H1 (cell line): ENCODE results near the gene HMGN2. TPM values are rescaled to one million over a fixed set of nuclear protein-coding genes. Genes with fewer than 3 reads are reported as not detected.
A peak's percentile ranks its signal among the peaks of the same experiment; 100 is the strongest.

Experiments used
- ASH2L ChIP-seq: fragments of 200-600, 300-600 bp; sonication (generic); IDR thresholded peaks from one replicate; pipeline ENCODE4 v1.7.1; 2017; ENCODE audit warnings: low read length
- ATF2 ChIP-seq: IDR thresholded peaks from 2 replicates; pipeline ENCODE4 v1.6.1; 2012; ENCODE audit warnings: low read length, inconsistent platforms
- CBX5 ChIP-seq: fragments of 300-800, 300-1000 bp; sonication (generic); IDR thresholded peaks from 2 replicates; pipeline ENCODE4 v1.7.1; 2016; ENCODE audit warnings: antibody characterized with exemption, low read length, low read depth
- CEBPB ChIP-seq: IDR thresholded peaks from 2 replicates; pipeline ENCODE4 v1.6.1; 2012; ENCODE audit warnings: low read depth, low read length
- CHD2 ChIP-seq: IDR thresholded peaks from 2 replicates; pipeline ENCODE4 v1.6.1; 2012; ENCODE audit warnings: low read length, improper control_type of control experiment
- CREB1 ChIP-seq: IDR thresholded peaks from 2 replicates; pipeline ENCODE4 v1.6.1; 2012; ENCODE audit warnings: inconsistent platforms
- CTCF ChIP-seq, 3 experiments: IDR thresholded peaks; 1 replicate in 2 of 3; 2 replicates in 1 of 3; pipeline versions ENCODE4 v1.5.1 to v1.6.1; 2011; ENCODE audit warnings: low read length in 3 of 3, mild to moderate bottlenecking in 3 of 3, inconsistent platforms in 2 of 3, low read depth in 1 of 3, moderate library complexity in 1 of 3; ENCODE audit not compliant: insufficient read depth in 1 of 3; ENCODE audit errors: control extremely low read depth in 1 of 3
- EGR1 ChIP-seq: IDR thresholded peaks from 2 replicates; pipeline ENCODE4 v1.6.1; 2011; ENCODE audit warnings: low read depth, low read length, borderline replicate concordance
- HDAC2 ChIP-seq, 2 experiments: fragments of 300-600 bp in 1 of 2; sonication (generic) in 1 of 2; IDR thresholded peaks; 2 replicates each; pipeline ENCODE4 v1.6.1; 2011 to 2012; ENCODE audit warnings: low read depth in 2 of 2, low read length in 2 of 2, mild to moderate bottlenecking in 2 of 2, moderate library complexity in 2 of 2, borderline replicate concordance in 1 of 2, inconsistent platforms in 1 of 2
- MAFK ChIP-seq: IDR thresholded peaks from 2 replicates; pipeline ENCODE4 v1.6.1; 2012; ENCODE audit warnings: low read depth, mild to moderate bottlenecking, improper control_type of control experiment, low read length
- NANOG ChIP-seq: IDR thresholded peaks from 2 replicates; pipeline ENCODE4 v1.6.1; 2011; ENCODE audit warnings: low read length, low read depth, mild to moderate bottlenecking, inconsistent platforms; ENCODE audit not compliant: insufficient read depth, poor library complexity, severe bottlenecking
- PHF8 ChIP-seq: fragments of 200-600 bp; sonication (generic); conservative IDR thresholded peaks from 2 replicates; pipeline ENCODE4 v1.7.1; 2012; ENCODE audit warnings: low read depth, mild to moderate bottlenecking, inconsistent platforms, low read length, moderate library complexity
- POU5F1 ChIP-seq: IDR thresholded peaks from 2 replicates; pipeline ENCODE4 v1.6.1; 2011; ENCODE audit warnings: low read depth, mild to moderate bottlenecking, low read length, moderate library complexity
- RBBP5 ChIP-seq: IDR thresholded peaks from 2 replicates; pipeline ENCODE4 v1.7.1; 2012; ENCODE audit warnings: low read depth, mild to moderate bottlenecking, inconsistent platforms, low read length, moderate library complexity, borderline replicate concordance
- RFX5 ChIP-seq: IDR thresholded peaks from 2 replicates; pipeline ENCODE4 v1.6.1; 2011; ENCODE audit warnings: low read depth, low read length, improper control_type of control experiment, borderline replicate concordance
- SAP30 ChIP-seq: fragments of 300-600 bp; sonication (generic); IDR thresholded peaks from 2 replicates; pipeline ENCODE4 v1.7.1; 2012; ENCODE audit warnings: low read length, moderate library complexity, mild to moderate bottlenecking, inconsistent platforms; ENCODE audit not compliant: insufficient read depth, insufficient replicate concordance
- SP4 ChIP-seq: IDR thresholded peaks from 2 replicates; pipeline ENCODE4 v1.6.1; 2012; ENCODE audit warnings: low read length, inconsistent platforms
- TAF1 ChIP-seq: IDR thresholded peaks from 2 replicates; pipeline ENCODE4 v1.6.1; 2011; ENCODE audit warnings: mild to moderate bottlenecking, low read depth, low read length
- TAF7 ChIP-seq: optimal IDR thresholded peaks from 2 replicates; pipeline ENCODE3; 2011; ENCODE audit warnings: low read depth, mild to moderate bottlenecking, inconsistent platforms, low read length, moderate library complexity, borderline replicate concordance
- ZNF274 ChIP-seq: IDR thresholded peaks from 2 replicates; pipeline ENCODE4 v1.7.0; 2012; ENCODE audit warnings: low read length, borderline replicate concordance; ENCODE audit errors: extremely low read depth
- polyA plus RNA-seq, 7 experiments: library from polyadenylated mRNA; depleted of rRNA in 3 of 7; stranded (reverse) in 5 of 7; unstranded in 2 of 7; fragments of >200 nt in 5 of 7; fragments of 200-250 nt in 2 of 7; gene quantifications; 1 replicate in 5 of 7; 2 replicates in 1 of 7; 4 replicates in 1 of 7; pipeline versions ENCODE4 v1.2.1 to v1.2.3, GENCODE V29; 2011 to 2013; ENCODE audit warnings: missing spikeins in 2 of 7, mixed read lengths in 2 of 7
- total RNA-seq: library from RNA; stranded (reverse); fragmentation: NEBNext Ultra II Directional; extraction: Animal tissue kit (Norgen Biotek cat#: 25700); gene quantifications from 2 replicates; pipeline ENCODE4 v1.2.1, GENCODE V29; 2021

Gene HMGN2
- total and polyA plus RNA-seq, 2 of the 8 experiments (the other 6 are each of a cell fraction or from before 2014, with no cell fraction given): 254 to 453 TPM

GRCh38 chr1:26431979-26432695 is 40.1 kb upstream of the HMGN2 start, which contains the start of gene DHDDS (continued):
- no peak for TF ChIP-seq NANOG
- TF ChIP-seq POU5F1: no peak
- TF ChIP-seq TAF1: peak; percentile 72
- TF ChIP-seq RBBP5: peak; percentile 90
- TF ChIP-seq HDAC2 (IDR thresholded peaks at IDR 0.05; ENCODE audit: borderline replicate concordance in 1 of 2, low read depth in 2 of 2, low read length in 2 of 2): peak; percentile 96 to 100
- TF ChIP-seq CBX5: no peak
- TF ChIP-seq RFX5: no peak
- no peak for TF ChIP-seq CTCF (IDR thresholded peaks at IDR 0.05; ENCODE audit: control extremely low read depth in 1 of 3, insufficient read depth in 1 of 3, low read depth in 1 of 3, low read length in 3 of 3)
- peak; percentile 58; the same call in 1 of the 2 replicates for TF ChIP-seq ATF2
- TF ChIP-seq PHF8: peak; percentile 68
- TF ChIP-seq CEBPB: no peak
- TF ChIP-seq SP4: peak; percentile 94; the same call in 1 of the 2 replicates
- no peak for TF ChIP-seq MAFK
- TF ChIP-seq EGR1: 0 out of 2 replicates have a peak, but pooled peaks have one; percentile 56
- peak; percentile 71; the same call in 1 of the 2 replicates for TF ChIP-seq CHD2
- peak; percentile 57 for TF ChIP-seq SAP30
- TF ChIP-seq ZNF274: no peak
- peak; percentile 94 for TF ChIP-seq ASH2L
- TF ChIP-seq CREB1: peak; percentile 100
- no peak for TF ChIP-seq TAF7
